Measurements from ENCODE around the gene LAMA1.

Gene LAMA1

DNA sequence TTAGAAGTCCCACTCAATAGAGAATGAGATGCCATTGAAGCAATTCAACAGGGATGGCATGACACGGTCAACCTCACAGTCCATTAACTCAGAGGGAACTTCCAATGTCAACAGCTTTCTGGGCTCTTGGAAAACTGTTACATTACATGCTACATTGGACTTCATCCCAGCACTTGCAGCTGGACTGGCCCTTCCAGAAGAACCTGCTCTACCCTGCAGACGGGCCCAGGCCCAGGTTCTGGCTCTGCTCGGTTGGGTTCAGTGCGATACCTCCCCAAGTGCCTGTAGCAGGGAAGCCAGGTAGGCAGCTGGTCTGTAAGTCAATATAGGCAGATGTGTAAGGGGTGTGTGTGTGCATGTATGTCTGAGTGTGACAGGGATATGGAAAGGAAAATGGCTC, 12.9 kb downstream of the LAMA1 start:
- TF ChIP-seq, protein P1, sequence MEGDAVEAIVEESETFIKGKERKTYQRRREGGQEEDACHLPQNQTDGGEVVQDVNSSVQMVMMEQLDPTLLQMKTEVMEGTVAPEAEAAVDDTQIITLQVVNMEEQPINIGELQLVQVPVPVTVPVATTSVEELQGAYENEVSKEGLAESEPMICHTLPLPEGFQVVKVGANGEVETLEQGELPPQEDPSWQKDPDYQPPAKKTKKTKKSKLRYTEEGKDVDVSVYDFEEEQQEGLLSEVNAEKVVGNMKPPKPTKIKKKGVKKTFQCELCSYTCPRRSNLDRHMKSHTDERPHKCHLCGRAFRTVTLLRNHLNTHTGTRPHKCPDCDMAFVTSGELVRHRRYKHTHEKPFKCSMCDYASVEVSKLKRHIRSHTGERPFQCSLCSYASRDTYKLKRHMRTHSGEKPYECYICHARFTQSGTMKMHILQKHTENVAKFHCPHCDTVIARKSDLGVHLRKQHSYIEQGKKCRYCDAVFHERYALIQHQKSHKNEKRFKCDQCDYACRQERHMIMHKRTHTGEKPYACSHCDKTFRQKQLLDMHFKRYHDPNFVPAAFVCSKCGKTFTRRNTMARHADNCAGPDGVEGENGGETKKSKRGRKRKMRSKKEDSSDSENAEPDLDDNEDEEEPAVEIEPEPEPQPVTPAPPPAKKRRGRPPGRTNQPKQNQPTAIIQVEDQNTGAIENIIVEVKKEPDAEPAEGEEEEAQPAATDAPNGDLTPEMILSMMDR (IDR thresholded peaks at IDR 0.05) = no peak

DNA sequence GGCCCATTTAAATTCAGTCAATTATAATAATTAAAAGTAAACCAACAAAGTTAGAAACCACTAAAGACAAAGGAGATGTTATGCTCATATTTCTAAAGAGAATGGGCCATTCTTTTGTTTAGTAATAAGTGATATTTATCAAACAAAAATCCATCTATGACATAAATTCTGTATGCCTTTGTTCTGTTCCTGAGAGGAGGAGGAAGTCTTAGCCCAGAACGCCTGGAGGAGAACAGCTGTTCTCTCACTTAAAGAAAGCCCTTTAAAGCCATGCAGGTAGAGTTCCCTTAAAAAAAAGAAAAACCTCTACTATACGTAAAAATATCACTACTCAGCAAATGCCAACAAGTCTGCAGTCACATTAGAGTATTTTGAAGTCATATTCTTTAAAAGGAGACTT, 15.5 kb downstream of the LAMA1 start:
- TF ChIP-seq, protein P1 (IDR thresholded peaks at IDR 0.05) = no peak

DNA sequence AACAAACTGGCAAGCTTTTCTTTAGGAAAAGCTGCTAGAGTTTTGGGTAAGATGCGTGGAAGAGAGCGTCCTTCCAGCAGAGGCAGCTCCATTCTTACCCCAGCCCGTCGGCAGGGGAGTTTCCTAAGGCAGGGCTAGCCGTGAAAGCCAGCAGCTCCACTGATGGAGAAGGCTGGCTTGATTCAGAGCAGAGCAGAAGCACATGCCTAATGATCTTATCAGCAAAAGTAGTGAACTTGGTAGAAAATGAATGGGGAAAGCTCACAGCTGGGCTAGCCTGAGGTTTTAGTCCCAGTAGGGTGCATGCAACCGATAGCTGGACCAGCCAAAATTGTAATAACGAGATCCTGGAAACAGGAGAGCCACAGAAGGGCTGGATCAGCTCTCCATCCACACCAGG, 20.8 kb downstream of the LAMA1 start:
- TF ChIP-seq, protein P1 (IDR thresholded peaks at IDR 0.05) = no peak

DNA sequence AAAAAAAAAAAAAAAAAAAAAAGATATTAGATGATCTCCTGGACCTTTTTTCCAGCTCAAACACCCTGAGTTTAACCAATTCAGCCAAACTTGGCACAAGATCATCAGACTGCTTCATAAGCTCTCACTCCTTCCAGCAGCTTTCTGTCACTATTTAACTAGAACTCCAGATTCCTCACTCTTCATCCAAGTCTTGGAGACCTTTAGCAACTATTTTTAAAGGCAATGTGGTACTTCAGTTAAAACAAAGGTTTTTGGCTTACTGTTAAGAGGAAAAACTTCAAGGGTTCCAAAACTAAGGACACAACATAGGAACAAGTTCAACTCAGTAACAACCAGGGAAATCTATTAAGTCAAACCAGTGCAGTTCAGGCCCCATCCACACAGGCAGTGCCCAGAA, 23.2 kb downstream of the LAMA1 start:
- TF ChIP-seq, protein P1 (IDR thresholded peaks at IDR 0.05) = no peak

DNA sequence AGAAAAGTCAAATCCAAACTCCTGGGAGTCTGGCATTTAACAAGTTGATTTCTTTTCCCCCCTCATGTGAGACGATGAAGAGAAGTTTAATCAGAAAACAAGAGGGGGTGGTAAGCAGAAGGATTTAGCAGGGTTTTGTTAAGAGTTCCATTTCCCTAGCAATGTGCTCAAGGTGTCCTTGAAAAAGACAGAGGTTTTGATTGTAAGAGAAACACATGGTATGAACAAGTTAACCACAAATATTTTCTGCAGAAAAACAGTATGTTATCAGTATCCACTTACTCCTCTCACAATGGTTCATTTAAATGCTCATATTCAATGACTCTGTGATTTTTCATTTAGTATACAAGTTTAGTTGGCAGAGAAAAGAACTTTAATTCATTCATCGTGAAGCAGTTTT, 26.8 kb downstream of the LAMA1 start:
- TF ChIP-seq, protein P1 (IDR thresholded peaks at IDR 0.05) = no peak

DNA sequence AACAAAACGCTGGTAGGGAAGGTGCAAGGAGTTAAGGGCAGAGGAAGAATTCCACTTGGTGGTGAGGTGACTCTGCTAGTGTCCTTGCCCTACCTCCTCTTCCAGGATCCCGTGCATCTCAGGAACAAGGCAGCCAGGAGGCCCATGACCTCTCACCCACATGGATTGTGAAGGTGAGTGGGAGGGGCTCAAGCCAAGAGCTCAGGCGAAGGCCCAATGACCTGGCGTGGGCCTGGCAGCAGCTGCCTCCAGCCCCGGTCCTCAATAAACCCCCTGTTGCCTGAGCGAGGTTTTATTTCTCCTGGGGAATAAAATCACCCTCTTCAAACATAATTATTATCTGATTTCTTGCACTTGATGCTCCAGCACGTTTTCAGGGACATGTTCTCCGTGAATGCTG, 28.2 kb downstream of the LAMA1 start:
- TF ChIP-seq, protein P1 (IDR thresholded peaks at IDR 0.05) = no peak

DNA sequence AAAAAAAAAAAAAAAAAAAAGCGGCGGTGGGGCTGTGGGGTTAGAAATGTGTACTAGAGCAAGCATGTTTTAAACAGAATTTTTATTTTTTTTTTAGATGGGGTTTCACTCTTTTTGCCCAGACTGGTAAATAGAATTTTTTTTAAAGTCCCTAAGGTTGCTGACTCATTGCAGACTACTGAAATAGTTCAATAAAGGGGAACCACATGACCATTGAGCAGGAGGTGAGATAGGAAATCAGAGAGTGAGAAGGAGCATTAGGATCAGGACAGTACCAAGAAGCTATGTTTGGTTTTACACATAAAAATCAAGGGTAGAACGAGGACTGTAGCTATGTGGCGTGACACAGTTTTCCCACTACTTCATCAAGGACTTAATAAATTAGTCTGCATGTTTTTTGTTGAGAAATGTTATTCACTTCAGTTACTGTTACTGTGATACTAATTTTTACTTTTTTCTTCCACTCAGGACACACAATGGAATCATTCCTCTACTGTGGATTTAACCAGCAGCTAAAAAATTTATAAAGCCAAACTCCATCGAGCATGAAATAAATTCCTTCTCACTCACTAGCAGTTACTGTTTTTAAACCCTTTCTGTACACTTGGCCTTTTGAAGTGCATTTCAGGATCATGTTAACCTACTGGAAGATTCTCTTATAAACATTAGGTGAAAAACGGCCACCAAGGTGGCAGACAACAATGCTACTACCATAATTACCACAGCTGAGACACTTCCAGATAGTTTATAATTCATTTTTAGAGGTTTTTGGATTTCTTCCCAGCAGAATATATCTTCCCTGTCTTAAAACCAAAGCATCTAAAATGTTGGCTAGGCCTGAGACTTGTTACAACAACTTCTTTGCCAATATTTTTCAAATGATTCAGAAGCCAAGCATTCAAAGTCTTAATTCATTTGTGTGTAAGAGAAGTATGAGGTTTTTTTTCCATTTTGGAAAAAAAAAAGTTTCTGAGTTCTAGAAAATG, 33.2 kb downstream of the LAMA1 start:
- TF ChIP-seq, protein P1 (IDR thresholded peaks at IDR 0.05) = no peak
